AG09319 (cell line): ENCODE data around the gene PZP.
"Not testable (repeated sequence)": the region's sequence is repeated elsewhere in the genome, so short reads cannot be mapped to it uniquely, and the experiment has no call there.

Source experiments
- DNase-seq: peaks from one replicate; pipeline ENCODE4 v3.0.0-alpha.2; 2010; ENCODE audit warnings: low read depth; ENCODE audit errors: extremely low read depth
- TF ChIP-seq, protein P1 (sequence below): IDR thresholded peaks from 2 replicates; pipeline ENCODE4 v1.5.1; 2011; ENCODE audit warnings: low read depth, mild to moderate bottlenecking, inconsistent platforms, low read length, moderate library complexity

The PZP gene

DNA sequence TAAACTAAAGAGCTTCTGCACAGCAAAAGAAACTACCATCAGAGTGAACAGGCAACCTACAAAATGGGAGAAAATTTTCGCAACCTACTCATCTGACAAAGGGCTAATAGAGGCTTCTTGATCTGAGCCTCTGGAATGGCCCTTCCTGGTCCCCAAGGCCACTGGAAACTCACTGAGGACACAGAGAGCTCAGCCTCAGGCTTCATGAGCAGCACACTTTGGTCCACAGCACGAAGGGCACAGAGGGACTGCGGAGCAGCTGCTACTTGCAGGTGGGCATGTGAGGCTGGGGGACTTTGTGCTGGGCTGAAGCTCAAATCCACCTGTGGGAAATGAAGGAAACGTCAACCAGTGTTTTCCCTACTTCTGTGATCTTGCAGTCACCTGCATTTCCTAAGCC is 27.4 kb downstream of the PZP start:
- TF ChIP-seq, protein P1, sequence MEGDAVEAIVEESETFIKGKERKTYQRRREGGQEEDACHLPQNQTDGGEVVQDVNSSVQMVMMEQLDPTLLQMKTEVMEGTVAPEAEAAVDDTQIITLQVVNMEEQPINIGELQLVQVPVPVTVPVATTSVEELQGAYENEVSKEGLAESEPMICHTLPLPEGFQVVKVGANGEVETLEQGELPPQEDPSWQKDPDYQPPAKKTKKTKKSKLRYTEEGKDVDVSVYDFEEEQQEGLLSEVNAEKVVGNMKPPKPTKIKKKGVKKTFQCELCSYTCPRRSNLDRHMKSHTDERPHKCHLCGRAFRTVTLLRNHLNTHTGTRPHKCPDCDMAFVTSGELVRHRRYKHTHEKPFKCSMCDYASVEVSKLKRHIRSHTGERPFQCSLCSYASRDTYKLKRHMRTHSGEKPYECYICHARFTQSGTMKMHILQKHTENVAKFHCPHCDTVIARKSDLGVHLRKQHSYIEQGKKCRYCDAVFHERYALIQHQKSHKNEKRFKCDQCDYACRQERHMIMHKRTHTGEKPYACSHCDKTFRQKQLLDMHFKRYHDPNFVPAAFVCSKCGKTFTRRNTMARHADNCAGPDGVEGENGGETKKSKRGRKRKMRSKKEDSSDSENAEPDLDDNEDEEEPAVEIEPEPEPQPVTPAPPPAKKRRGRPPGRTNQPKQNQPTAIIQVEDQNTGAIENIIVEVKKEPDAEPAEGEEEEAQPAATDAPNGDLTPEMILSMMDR, result no peak
- DNase-seq, result no peak

DNA sequence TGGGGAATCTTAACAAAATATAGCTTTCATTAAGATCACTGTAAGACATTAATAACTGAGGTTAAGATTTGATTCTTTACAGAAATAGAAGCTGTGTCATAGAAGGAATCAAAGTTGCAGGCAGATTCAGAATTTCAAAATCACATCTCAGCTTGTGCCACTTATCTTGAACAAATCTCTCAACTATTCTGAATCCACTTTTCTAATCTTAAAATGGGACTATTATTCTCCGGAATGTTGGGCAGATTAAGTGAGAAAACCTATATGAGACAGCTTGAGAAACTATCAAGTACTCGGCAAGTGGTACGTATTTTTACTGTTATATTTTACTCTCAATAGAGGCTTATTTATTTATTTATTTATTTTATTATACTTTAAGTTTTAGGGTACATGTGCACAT is 28.4 kb downstream of the PZP start:
- no peak for DNase-seq
- TF ChIP-seq, protein P1, result no peak

DNA sequence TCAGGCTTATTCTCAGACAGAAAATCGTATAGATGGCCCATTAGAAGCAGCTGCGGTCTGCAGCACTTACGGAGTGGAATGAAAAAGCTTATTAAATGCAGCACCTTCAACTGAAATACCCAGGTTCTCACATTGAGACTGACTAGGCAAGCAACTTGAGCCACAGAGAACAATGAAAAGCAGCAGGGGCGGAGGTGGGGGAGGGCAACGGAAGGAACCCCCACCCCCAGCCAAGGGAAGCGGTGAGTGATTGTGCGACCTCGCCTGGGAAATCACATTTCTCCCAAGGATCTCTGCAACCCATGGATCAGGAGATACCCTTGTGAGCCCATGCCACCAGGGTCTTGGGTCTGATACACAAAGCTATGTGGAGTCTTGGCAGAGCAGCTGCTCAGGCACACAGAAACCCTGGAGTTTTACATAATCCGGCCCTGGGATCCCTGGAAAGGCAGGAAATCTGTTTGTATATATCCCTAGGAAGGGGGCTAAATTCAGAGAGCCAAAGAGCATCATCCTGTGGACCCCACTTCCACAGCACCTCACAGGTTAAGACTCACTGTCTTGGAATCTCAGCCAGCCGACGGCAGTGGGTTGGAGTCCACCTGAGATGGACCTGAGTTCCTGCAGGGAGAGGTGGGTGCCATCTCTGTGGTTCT is 38.1 kb downstream of the PZP start:
- TF ChIP-seq, protein P1, result no peak
- DNase-seq, result no peak

DNA sequence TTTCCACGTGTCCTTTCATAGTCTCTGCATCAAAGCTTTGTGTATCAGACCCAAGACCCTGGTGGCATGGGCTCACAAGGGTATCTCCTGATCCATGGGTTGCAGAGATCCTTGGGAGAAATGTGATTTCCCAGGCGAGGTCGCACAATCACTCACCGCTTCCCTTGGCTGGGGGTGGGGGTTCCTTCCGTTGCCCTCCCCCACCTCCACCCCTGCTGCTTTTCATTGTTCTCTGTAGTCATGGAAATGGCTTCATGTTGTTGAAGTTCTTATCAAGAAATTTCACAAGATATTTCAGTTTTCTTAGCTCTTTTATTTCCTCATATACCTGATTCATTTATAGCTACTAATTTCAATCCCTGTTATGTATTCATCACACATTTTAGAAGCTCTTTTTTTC is 40.9 kb downstream of the PZP start:
- DNase-seq, result not testable (repeated sequence)

DNA sequence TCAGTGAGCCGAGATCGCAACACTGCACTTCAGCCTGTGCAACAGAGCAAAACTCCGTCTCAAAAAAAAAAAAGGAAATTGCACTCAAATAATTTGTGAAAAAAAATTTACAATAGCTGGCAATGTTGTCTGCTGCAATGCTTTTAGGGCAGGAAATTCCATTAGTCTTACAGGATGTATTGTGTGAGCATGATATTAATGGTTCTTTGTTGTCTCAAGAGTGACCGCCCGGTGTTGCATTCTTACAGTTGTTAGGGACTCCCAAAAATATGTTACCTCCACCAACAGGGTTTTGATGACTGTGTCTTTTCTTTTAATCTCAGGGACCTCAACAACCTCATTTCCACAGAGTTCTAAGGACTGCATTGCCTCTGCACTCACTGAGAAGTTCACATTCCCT is 44.8 kb downstream of the PZP start:
- DNase-seq, result no peak

DNA sequence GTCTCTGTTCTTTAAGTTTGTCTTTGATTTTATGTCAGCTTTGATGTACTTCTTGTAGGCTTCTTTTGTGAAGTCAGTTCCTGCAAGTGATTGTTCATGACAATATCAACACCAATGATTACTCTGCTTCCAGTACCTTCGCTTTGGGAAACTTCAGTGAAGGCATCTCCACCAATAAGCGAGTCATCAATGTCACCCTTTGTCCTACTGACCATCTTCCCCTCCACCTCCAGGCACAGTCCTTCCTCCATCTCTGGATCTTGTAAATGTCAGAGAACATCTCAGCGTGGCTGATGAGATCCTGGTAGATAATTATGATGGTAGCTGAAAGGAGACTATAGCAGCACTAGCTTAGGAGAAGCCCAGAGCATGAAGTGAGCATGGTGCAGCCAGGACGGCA is 52.1 kb downstream of the PZP start:
- DNase-seq, result no peak

More for the DNA sequence above, 44.8 kb downstream of the PZP start:
- TF ChIP-seq, protein P1, result no peak

DNA sequence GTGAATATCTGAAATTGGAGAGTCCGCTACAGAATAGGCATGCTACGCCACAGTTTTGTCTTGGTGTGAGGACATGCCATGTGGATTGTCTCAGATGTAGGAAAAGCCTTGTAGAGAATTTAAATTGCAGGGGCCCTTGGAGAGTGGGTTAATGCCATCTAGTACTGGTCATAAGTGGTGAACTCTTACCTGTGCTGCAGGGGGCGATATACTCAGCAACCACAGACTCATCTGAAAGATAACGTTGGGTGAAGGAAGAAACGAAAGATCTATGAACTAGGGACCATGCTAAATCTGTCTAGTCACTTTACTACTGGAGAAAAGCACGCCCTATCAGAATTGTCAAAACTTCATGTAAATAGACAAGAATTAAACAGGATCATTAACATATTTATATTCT is 58.8 kb downstream of the PZP start:
- TF ChIP-seq, protein P1, result no peak
- no peak for DNase-seq

More for the DNA sequence above, 52.1 kb downstream of the PZP start:
- TF ChIP-seq, protein P1, result no peak

DNA sequence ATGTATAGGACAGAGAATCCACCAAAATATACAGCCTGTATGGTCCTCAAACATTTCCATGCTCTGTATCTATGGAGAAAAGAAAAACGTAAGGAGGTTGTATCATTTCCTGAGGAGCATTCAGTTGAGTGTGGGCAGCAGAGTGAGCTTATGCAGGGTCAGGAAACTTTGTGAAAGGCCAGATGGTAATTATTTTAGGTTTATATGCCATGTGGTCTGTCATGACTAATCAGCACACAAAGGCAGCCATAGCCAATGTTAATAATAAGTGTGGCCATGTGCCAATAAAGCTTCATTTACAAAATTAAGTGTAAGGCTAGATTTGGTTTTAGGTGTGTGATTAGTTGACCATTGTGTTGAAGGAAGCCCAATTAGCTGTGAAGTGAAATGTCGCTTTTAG is 59.3 kb downstream of the PZP start:
- TF ChIP-seq, protein P1, result no peak
- no peak for DNase-seq
